ENCODE results near the gene SH3TC1.
A peak's percentile ranks its signal among the peaks of the same experiment; 100 is the strongest.

Gene SH3TC1

DNA sequence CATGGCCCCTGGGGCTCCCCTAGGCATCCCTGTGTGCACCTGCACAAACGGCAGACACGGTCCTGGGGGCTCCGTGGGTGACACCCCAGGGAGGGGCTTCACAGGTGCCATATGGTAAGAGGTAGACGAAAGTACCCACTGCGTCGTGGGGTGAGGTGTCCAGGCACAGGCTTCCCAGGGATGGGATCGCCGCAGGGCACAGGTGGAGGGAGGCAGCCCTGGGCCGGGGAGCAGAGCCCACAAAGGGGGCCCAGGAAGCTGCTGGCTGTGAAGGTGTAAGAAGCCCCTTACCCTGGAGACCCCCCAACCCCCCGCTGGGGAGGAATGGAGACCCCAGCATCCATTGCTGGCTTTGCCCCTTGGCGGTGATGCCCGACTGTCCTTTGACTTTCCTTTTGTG, 10.9 kb downstream of the SH3TC1 start:
- TF ChIP-seq, protein P1, sequence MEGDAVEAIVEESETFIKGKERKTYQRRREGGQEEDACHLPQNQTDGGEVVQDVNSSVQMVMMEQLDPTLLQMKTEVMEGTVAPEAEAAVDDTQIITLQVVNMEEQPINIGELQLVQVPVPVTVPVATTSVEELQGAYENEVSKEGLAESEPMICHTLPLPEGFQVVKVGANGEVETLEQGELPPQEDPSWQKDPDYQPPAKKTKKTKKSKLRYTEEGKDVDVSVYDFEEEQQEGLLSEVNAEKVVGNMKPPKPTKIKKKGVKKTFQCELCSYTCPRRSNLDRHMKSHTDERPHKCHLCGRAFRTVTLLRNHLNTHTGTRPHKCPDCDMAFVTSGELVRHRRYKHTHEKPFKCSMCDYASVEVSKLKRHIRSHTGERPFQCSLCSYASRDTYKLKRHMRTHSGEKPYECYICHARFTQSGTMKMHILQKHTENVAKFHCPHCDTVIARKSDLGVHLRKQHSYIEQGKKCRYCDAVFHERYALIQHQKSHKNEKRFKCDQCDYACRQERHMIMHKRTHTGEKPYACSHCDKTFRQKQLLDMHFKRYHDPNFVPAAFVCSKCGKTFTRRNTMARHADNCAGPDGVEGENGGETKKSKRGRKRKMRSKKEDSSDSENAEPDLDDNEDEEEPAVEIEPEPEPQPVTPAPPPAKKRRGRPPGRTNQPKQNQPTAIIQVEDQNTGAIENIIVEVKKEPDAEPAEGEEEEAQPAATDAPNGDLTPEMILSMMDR (conservative IDR thresholded peaks at IDR 0.05; ENCODE audit: low read depth), result no peak
- POLR2A ChIA-PET (ENCODE audit: low non-redundant PET), result no interaction called here
- CTCF ChIA-PET, result no interaction called here
- peak overlapping the region; percentile 34 for H3K27ac ChIP-seq
- no peak for DNase-seq (ENCODE audit: low spot score)

- CTCF ChIA-PET, result no interaction called here
- POLR2A ChIA-PET (ENCODE audit: low non-redundant PET), result no interaction called here
- no peak overlapping the region for H3K27ac ChIP-seq
- DNase-seq (ENCODE audit: low spot score), result no peak
- TF ChIP-seq, protein P1 (conservative IDR thresholded peaks at IDR 0.05; ENCODE audit: low read depth), result no peak
These were observed 11.5 kb downstream of the SH3TC1 start for GRCh38 chr4:8210616-8211015.

DNA sequence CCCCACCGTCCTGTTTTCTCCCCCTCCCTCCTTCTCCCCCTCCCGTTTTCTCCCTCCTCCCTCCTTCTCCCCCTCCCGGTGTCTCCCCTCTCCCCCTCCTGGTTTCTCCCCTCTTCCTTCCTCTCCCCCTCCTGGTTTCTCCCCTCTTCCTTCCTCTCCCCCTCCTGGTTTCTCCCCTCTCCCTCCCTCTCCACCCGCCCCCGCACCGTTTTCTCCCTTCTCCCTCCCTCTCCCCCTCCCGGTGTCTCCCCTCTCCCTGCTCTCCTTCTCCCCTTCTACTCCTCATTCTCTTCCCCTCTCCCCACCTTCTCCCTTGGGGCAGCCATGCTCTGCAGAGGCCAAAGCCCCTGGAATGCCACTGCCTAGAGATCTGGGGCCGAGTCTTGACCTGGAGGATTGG, 12.2 kb downstream of the SH3TC1 start:
- DNase-seq (ENCODE audit: low spot score), result no peak
- ChIA-PET POLR2A (ENCODE audit: low non-redundant PET) (no interaction called here), CTCF (no interaction called here)
- peak overlapping the region; percentile 78; the same call in 1 of the 2 replicates for H3K27ac ChIP-seq
- TF ChIP-seq, protein P1 (conservative IDR thresholded peaks at IDR 0.05; ENCODE audit: low read depth), result no peak

- peak overlapping the region; percentile 78 for H3K27ac ChIP-seq
- TF ChIP-seq, protein P1 (conservative IDR thresholded peaks at IDR 0.05; ENCODE audit: low read depth), result no peak
- ChIA-PET POLR2A (ENCODE audit: low non-redundant PET) (no interaction called here), CTCF (no interaction called here)
- no peak for DNase-seq (ENCODE audit: low spot score)
These were observed 12.9 kb downstream of the SH3TC1 start for GRCh38 chr4:8211737-8212581.

DNA sequence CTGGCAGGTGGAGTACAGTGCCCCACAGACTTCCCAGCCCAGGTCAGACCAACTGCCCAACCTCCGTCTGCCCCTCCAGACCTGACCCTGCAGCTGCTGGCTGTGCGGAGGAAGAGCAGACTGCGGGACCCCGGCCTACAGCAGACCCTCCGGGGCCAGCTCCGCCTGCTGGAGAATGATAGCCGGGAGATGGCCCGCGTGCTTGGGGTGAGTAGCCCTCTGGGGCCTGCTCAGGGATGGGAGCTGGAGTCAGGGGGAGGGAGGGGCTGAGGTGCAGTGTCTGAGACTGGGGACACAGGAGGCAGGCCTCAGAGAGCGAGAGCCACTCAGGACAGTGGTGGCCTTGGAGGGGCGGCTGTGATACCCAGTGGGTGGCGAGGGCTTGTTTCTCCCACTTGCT, 13.5 kb downstream of the SH3TC1 start:
- peak overlapping the region; percentile 78 for H3K27ac ChIP-seq
- POLR2A ChIA-PET (ENCODE audit: low non-redundant PET), result no interaction called here
- CTCF ChIA-PET, result no interaction called here
- TF ChIP-seq, protein P1 (conservative IDR thresholded peaks at IDR 0.05; ENCODE audit: low read depth), result no peak
- no peak for DNase-seq (ENCODE audit: low spot score)

DNA sequence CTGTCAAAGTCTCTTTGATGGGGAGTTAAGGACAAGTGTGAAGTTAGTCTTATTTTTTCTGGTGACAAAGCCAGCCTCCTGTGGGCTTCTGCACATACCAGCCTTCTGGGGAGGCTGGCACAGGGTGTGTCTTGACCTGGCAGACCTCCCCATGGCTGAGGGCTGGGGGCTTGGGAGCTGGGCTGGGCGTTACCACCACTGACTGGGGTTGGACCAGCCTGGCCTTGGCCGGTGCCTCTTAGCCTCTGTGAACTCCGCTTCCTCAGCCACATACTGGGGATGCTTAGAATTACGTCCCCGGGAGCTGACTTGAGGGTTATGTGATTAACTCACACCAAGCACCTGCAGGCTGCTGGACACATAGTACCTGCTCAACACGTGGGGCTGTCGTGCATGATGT, 14.0 kb downstream of the SH3TC1 start:
- ChIA-PET CTCF (no interaction called here), POLR2A (ENCODE audit: low non-redundant PET) (no interaction called here)
- TF ChIP-seq, protein P1 (conservative IDR thresholded peaks at IDR 0.05; ENCODE audit: low read depth), result no peak
- no peak for DNase-seq (ENCODE audit: low spot score)
- H3K27ac ChIP-seq, result peak overlapping the region; percentile 78
